GM18526 (cell line): ENCODE measurements around the gene MTSS2.

Experiments
- POLR2A ChIP-seq: IDR thresholded peaks from 3 replicates; pipeline ENCODE4 v1.6.1; 2011; ENCODE audit not compliant: insufficient read length; ENCODE audit errors: extremely low read depth

Gene MTSS2

DNA sequence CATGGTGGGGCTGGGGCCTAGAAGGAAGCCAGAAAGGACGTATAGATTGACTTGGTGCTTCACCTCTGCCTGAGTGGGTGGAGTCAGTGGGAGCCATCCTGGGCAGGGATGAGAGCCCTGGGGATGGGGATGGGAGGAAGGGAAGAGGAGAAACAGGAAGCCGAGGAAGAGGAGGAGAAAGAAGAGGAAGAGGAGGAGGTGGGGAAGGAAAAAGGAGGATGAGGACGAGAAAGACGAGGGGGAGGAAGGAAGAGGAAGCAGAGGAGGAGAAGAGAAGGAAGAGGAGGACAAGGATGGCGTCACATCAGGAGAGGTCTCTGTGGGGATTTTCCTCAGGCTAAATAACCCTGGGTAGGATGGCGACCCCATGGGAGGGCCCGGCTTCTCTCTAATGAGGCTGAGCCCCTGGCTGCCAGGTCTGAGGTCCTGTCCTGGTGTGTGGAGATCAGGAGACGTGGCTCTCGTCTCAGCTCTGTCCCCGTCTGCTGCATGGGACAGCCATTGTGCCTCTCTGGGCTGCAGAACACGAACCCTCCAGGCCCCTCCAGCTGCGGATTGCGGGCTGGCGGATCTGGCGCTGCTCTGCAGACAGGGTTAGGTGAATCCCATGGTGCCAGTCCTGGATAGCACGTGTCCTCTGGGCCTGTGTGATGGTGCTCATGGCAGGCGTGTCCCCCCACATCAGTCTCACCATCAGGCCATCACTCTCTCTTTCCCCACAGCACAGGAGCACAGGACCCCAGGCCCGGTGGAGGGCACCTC lies 35.5 kb upstream of the MTSS2 start:
- TF ChIP-seq POLR2A: no peak

- TF ChIP-seq POLR2A: no peak
Measured at GRCh38 chr16:70720425-70721201, 34.8 kb upstream of the MTSS2 start.

GRCh38 chr16:70717065-70717464 lies 31.2 kb upstream of the MTSS2 start:
- no peak for TF ChIP-seq POLR2A

GRCh38 chr16:70715860-70716357 lies 30.1 kb upstream of the MTSS2 start:
- no peak for TF ChIP-seq POLR2A

DNA sequence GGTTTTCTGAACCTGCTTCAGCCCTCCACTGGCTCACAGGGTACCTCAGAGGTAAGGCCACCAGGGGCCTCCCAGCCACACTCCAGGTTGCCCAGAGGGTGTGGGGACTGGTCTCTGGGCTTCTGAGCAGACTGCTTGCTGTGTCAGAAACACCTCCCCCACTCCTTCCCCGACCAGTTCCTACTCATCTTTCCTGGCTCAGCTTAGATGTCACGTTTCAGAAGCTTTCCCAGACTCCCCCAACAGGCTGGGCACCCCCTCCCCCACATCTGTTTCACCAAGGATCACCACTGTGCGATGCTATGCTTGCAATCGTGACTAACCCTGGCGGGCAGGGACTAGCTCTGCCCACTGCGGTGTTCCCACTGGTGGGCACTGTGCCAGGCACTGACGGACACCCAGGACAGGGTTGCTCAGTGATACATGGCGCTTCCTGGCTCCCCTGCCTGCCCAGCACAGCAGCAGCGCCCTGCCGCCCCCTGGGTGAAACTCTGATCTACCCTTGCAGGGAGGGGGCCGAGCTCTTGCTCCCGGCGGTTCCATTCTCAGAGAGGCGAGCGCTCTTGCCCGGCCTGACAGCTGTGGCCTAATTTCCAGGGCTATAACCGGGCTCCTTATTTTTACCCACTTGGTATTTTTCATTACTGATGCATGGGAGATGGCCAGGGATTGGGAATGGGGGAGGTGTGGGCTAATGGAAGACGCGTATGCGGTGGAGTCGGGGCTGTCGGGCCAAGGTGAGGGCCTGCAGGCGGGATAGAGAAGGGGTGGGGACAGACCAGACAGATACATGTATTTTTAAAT lies 29.4 kb upstream of the MTSS2 start:
- no peak for TF ChIP-seq POLR2A

DNA sequence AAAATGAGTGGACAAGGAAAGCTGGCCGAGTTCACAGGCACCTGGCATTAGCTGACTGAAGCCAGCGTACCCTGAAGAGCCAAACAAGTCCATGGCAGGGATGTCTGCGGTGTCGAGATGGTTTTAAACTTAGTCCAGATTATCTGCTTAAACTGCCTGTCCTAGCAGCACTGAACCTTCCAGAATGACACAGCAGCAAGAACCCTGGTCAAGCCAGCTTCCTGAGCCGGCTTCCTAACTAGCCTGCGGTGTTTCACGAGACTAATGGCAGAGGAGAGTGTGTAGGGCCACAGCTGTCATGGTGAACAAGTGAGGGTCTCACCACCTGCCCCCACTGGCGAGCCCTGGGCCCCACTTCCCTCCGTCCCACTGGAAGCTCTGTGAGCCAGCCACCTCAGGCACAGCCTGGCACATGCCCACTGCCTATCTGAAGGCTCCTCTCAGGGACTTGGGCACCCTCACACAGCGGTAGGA lies 28.8 kb upstream of the MTSS2 start:
- TF ChIP-seq POLR2A: no peak

DNA sequence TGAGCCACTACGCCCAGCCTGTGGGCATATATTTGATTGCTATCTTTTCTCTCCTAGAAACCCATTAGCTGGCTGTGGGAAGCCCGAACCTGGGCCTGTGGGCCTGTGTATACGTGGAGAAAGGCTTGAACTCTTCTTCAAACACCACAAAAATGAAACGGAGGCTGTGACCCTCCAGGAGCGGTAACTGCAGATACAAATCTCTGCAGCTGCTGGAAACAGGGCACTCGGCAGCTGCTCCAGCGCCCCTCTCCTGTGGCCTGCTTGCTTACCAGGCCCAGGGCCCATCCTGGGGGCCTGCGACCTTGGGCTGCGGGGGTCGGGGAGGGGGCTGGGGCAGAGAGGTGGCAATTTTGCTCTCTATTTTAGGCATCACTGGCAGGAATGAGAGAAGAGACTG lies 28.0 kb upstream of the MTSS2 start:
- TF ChIP-seq POLR2A: no peak

DNA sequence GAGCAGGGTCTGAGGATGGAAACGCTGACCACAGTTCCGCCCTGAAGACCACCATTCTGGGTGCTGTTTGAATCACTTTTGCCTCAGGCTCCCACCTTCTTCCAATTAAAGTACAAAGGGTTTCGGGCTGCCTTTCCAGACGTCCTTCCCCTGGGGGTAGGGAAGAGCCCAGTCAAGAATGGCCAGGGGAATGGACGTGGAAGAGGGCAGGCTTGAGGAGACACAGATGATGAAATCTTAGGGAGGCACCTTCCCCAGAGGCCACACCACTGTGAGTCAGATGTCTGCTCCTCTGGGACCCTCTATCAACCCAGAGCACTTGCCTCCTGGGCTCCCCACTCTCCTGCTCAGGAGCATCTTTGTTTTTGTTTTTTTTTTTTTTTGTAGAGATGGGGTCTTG lies 27.5 kb upstream of the MTSS2 start:
- TF ChIP-seq POLR2A: no peak

- no peak for TF ChIP-seq POLR2A
Measured at GRCh38 chr16:70712942-70713341, 27.1 kb upstream of the MTSS2 start.

GRCh38 chr16:70712359-70712758 lies 26.5 kb upstream of the MTSS2 start:
- TF ChIP-seq POLR2A: no peak

- no peak for TF ChIP-seq POLR2A
Measured at GRCh38 chr16:70711211-70712031, 25.6 kb upstream of the MTSS2 start.

GRCh38 chr16:70710422-70711210 lies 24.8 kb upstream of the MTSS2 start:
- no peak for TF ChIP-seq POLR2A

DNA sequence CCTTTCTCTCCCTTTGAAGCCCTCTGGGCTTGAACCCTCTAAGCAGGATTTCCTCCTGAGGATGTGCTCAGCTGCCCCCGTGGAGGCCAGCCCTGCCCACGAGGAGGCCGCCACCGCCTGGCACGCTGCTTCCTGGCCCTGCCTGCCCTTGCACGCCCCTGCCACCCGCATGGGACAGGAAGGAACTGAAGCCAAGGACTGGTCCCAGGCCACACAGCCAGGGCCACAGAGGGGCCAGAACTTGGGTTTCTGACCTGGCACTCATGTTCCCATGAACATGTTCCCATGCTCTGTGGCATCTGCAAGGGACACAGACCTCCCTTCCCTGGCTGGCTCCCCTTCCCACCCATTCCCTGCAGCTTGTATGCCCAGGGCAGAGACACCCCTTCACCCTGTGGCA lies 24.1 kb upstream of the MTSS2 start:
- TF ChIP-seq POLR2A: no peak

DNA sequence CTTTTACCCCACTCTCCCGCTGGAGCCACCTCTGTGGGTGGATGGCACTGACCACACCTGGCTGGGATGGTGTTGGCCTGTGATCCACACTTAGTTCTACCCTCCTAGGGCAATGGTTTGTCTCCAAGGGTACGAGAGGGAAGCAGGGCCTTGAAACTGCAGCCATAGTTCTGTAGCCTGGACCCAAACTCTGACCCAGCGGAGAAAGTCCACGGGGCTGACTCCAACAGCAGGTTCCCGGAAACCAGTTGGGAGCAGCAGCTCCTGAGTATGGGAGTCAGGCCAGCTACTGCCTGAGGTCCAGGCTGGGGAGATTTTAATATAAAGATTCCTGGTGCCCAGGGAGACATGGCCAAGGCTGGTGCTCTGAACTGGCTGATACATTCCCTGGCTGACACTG lies 23.6 kb upstream of the MTSS2 start:
- no peak for TF ChIP-seq POLR2A
